ENCODE results near the gene GLRX3.

- TF ChIP-seq CTCF (IDR thresholded peaks at IDR 0.05): no peak
- no peak for TF ChIP-seq POLR2A (IDR thresholded peaks at IDR 0.05)
These were observed 84.3 kb downstream of the GLRX3 start for GRCh38 chr10:130220251-130221185.
